NCI-H1436 (cell line): ENCODE results near the gene TNK2.
"Not testable (repeated sequence)": the region's sequence is repeated elsewhere in the genome, so short reads cannot be mapped to it uniquely, and the experiment has no call there.

Source experiments
- DNase-seq: peaks from one replicate; lab custom pipeline; 2025; lab: John Stamatoyannopoulos, UW

TNK2 gene

GRCh38 chr3:195870442-195870841, 37.9 kb downstream of the TNK2 start:
- DNase-seq: no peak

GRCh38 chr3:195869413-195870001, 38.8 kb downstream of the TNK2 start:
- DNase-seq: no peak

- no peak for DNase-seq
These were observed 39.4 kb downstream of the TNK2 start for GRCh38 chr3:195868866-195869412.

- DNase-seq: no peak
These were observed 40.0 kb downstream of the TNK2 start for GRCh38 chr3:195868336-195868865.

- DNase-seq: no peak
These were observed 40.6 kb downstream of the TNK2 start for GRCh38 chr3:195867631-195868335.

- no peak for DNase-seq
These were observed 41.5 kb downstream of the TNK2 start for GRCh38 chr3:195866686-195867511.

- DNase-seq: no peak
These were observed 42.6 kb downstream of the TNK2 start for GRCh38 chr3:195865752-195866151.

- no peak for DNase-seq
These were observed 45.0 kb downstream of the TNK2 start for GRCh38 chr3:195863121-195864061.

GRCh38 chr3:195862318-195862717, 46.0 kb downstream of the TNK2 start:
- not testable (repeated sequence) for DNase-seq

GRCh38 chr3:195860456-195860855, 47.9 kb downstream of the TNK2 start:
- DNase-seq: no peak

- DNase-seq: no peak
These were observed 48.4 kb downstream of the TNK2 start for GRCh38 chr3:195859846-195860411.

GRCh38 chr3:195859061-195859845, 49.1 kb downstream of the TNK2 start:
- DNase-seq: peak; percentile 66

- DNase-seq: no peak
These were observed 51.8 kb downstream of the TNK2 start for GRCh38 chr3:195856410-195857084.

- no peak for DNase-seq
These were observed 52.6 kb downstream of the TNK2 start for GRCh38 chr3:195855471-195856409.

GRCh38 chr3:195854628-195855294, 53.6 kb downstream of the TNK2 start:
- DNase-seq: no peak

- DNase-seq: no peak
These were observed 54.4 kb downstream of the TNK2 start for GRCh38 chr3:195853996-195854395.

- DNase-seq: no peak
These were observed 55.3 kb downstream of the TNK2 start for GRCh38 chr3:195853036-195853435.
